ENCODE measurements around the gene S1PR5.

DNA sequence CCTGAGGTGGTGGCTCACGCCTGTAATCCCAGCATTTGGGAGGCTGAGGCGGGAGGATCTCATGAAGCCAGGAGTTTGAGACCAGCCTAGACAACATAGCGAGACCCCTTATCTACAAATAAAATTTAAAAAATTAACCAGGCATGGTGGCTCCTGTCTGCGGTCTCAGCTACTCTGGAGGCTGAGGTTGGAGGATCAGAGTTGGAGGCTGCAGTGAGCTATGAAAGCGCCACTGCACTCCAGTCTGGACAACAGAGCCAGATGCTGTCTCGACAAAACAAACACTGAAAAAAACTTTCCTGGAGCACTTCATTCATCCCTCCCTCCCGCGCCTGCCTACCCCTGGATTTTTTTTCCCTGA is 25.8 kb upstream of the S1PR5 start:
- TF ChIP-seq EZH2 (IDR thresholded peaks at IDR 0.05; ENCODE audit: low read depth, unreplicated experiment) (no peak), EZH2phosphoT487 (IDR thresholded peaks at IDR 0.05; ENCODE audit: unreplicated experiment) (no peak), CTCF (conservative IDR thresholded peaks at IDR 0.05; ENCODE audit: low read depth in 2 of 2) (no peak), POLR2AphosphoS5 (IDR thresholded peaks at IDR 0.05; ENCODE audit: low read depth) (no peak)
- TF ChIP-seq, protein P1, sequence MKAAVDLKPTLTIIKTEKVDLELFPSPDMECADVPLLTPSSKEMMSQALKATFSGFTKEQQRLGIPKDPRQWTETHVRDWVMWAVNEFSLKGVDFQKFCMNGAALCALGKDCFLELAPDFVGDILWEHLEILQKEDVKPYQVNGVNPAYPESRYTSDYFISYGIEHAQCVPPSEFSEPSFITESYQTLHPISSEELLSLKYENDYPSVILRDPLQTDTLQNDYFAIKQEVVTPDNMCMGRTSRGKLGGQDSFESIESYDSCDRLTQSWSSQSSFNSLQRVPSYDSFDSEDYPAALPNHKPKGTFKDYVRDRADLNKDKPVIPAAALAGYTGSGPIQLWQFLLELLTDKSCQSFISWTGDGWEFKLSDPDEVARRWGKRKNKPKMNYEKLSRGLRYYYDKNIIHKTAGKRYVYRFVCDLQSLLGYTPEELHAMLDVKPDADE (IDR thresholded peaks at IDR 0.05), result no peak
